ENCODE measurements around the gene JAML.

The JAML gene

GRCh38 chr11:118211006-118211405 lies 13.8 kb downstream of the JAML start:
- peak; percentile 48 to 71 for DNase-seq (ENCODE audit: low read depth in 2 of 2)

GRCh38 chr11:118210323-118210722 lies 14.5 kb downstream of the JAML start:
- no peak overlapping the region for H3K4me3 ChIP-seq (replicated peaks in 1 of 2; ENCODE audit: low read depth in 2 of 2, low read length in 2 of 2)
- TF ChIP-seq CTCF (IDR thresholded peaks at IDR 0.05; ENCODE audit: low read depth, low read length), result no peak

More at GRCh38 chr11:118211006-118211405, 13.8 kb downstream of the JAML start:
- TF ChIP-seq CTCF (IDR thresholded peaks at IDR 0.05; ENCODE audit: low read depth, low read length), result no peak
- no peak overlapping the region for H3K4me3 ChIP-seq (replicated peaks in 1 of 2; ENCODE audit: low read depth in 2 of 2, low read length in 2 of 2)

GRCh38 chr11:118209033-118209432 lies 15.8 kb downstream of the JAML start:
- no peak for TF ChIP-seq CTCF (IDR thresholded peaks at IDR 0.05; ENCODE audit: low read depth, low read length)
- DNase-seq (ENCODE audit: low read depth in 2 of 2), result no peak
- H3K4me3 ChIP-seq (replicated peaks in 1 of 2; ENCODE audit: low read depth in 2 of 2, low read length in 2 of 2), result no peak overlapping the region

More at GRCh38 chr11:118210323-118210722, 14.5 kb downstream of the JAML start:
- DNase-seq (ENCODE audit: low read depth in 2 of 2), result no peak

GRCh38 chr11:118207079-118207478 lies 17.7 kb downstream of the JAML start:
- TF ChIP-seq CTCF (IDR thresholded peaks at IDR 0.05; ENCODE audit: low read depth, low read length), result no peak
- no peak overlapping the region for H3K4me3 ChIP-seq (replicated peaks in 1 of 2; ENCODE audit: low read depth in 2 of 2, low read length in 2 of 2)
- no peak for DNase-seq (ENCODE audit: low read depth in 2 of 2)

GRCh38 chr11:118206391-118207031 lies 18.3 kb downstream of the JAML start:
- no peak for TF ChIP-seq CTCF (IDR thresholded peaks at IDR 0.05; ENCODE audit: low read depth, low read length)
- H3K4me3 ChIP-seq (replicated peaks in 1 of 2; ENCODE audit: low read depth in 2 of 2, low read length in 2 of 2), result no peak overlapping the region
- no peak for DNase-seq (ENCODE audit: low read depth in 2 of 2)

- DNase-seq (ENCODE audit: low read depth in 2 of 2), result no peak
- no peak overlapping the region for H3K4me3 ChIP-seq (replicated peaks in 1 of 2; ENCODE audit: low read depth in 2 of 2, low read length in 2 of 2)
- no peak for TF ChIP-seq CTCF (IDR thresholded peaks at IDR 0.05; ENCODE audit: low read depth, low read length)
These were observed 19.0 kb downstream of the JAML start for GRCh38 chr11:118205606-118206378.
